HG02981 (cell line): ENCODE results near the gene PLEKHH1.

Experiments used
- ATAC-seq: cut with Tn5 transposase; IDR thresholded peaks from one replicate; pipeline ENCODE4 v1.9.1; 2021; ENCODE audit warnings: mild to moderate bottlenecking, moderate library complexity; ENCODE audit not compliant: unreplicated experiment

PLEKHH1 gene

GRCh38 chr14:67510121-67510520 lies 23.0 kb upstream of the PLEKHH1 start:
- ATAC-seq, result no peak

GRCh38 chr14:67510836-67511235 lies 22.3 kb upstream of the PLEKHH1 start:
- ATAC-seq, result no peak

GRCh38 chr14:67512463-67513310 lies 20.4 kb upstream of the PLEKHH1 start:
- ATAC-seq, result no peak

DNA sequence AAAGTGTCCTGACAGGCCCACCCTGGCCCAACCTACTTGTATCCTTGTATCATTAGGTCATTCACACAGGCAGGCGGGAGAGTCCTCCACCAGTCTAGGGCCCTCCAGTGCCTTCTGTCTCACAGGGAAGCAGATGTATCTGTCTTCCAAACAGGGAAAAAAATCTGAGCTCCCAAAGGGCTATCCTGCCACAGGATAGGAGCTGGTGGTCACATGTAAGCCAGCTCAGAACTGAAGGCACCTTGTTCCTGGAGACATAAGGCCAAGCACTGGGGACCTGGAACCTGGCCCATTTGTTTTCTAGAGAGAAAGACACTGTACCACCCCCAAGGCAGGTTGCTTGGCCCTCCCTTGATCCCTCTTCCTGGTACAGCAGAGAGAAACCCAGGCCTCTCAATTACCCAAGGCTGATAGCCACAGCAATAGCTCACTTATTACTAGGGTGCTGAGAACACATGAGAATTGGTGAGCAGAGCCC lies 19.4 kb upstream of the PLEKHH1 start:
- ATAC-seq, result no peak

DNA sequence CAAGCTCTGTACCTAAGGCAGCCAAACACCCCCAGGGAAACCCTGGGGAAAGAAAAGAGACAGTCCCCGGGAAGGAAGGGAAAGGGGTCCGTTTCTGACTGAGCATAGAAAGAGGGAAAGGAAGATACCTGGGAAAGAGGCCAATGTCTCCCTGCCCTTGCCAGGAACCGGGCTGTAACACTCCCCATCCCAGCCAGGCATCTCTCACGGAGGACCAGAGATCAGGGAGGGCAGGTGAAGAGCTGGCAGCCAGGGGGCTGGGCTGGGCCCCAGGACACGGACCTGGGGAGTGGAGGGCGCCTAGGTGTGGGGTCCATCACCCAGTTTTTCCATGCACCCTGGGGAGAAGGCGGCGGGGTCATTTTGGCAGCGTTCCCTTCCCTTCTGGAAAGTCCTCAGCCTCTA lies 18.9 kb upstream of the PLEKHH1 start:
- ATAC-seq, result no peak

DNA sequence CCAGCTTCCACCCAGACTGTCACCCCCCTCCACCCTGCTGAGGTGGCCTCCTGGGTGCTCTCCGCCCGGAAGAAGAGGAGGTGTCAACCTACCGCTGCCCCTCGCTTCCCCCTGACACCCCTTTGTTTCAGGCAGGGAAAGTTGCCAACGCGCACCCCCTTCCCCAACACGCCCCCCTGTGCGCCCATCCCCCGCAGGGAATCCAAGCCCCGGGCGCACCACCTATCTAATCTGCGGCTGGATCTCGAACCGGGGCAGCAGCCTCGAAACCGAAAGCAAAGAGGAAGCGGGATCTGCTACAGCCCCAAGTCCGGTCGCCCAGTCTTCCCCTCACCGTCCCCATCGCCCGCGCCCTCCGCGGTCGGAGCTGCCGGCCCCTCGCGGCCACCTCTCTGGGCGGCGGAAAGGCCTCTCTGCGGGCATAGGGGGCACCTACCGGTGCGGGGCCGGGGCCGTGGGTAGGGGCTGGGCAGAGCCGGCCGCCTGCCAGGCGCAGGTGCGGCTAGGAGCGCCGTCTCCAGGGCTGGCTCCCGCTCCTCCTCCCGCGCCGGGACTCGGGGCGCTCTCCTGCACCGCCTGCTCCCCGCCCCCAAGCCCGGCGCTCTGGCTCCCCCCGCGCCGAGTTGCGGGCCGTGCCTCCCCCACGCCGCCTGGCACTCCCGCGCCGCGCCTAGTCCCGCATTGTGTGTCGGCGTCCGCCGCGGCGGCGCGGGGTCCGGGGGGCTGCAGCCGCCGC lies 18.3 kb upstream of the PLEKHH1 start:
- peak; percentile 39 for ATAC-seq

GRCh38 chr14:67515386-67516079 lies 17.6 kb upstream of the PLEKHH1 start:
- peak; percentile 38 for ATAC-seq

DNA sequence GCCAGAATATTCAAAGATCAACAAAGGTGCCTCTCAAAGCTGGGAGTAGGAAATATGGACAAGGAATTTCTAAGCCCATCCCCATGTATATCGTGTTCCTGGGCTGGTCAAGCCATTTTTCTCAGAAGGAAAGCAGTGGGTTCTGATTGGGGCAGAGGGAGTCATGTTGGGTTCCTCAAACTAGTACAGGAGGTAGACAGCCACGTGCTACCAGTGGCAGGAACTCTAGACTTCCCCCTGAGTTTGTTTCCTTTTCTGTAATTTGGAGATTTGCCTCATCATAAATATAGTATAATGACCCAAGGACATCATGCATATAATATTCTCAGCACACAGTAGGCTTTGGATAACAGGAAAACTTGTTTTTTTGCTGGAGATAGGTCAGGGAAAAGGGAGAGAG lies 16.4 kb upstream of the PLEKHH1 start:
- no peak for ATAC-seq

DNA sequence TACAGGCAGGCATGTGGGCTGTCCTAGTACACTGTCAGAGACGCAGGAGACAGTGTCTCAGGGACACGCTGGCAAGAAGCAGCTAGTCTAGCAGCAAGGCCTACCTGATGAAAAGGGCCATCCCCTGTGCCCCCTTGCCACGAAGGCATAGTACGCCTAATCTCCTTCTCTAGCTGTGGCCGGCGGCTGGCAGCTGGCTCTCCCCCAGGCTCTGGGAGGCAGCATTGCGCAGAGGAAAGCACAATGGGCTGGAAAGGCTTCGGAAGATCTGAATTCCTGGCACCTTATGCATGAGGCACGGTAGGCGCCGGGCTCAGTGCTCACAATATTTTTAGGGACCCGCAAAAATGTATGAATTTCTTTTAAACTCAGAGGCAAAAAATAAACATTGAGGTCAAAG lies 16.0 kb upstream of the PLEKHH1 start:
- no peak for ATAC-seq

DNA sequence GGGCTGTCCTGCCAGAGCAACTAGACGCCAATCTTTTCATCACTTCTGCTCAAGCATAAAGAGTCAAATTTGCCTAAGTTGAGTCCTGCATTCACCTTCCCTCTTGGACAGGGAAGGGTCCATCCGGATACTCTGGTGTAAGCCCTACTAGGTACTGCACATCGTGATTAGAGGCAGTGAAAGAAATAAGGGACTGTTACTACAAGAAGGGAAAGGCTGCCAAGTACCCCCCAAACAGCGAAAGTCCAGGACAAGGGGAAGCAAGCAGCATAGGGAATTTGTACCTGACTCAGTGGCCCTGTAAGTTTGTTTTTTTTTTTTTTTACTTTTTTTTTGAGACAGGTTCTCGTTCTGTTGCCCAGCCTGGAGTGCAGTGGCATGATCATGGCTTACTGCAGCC lies 13.7 kb upstream of the PLEKHH1 start:
- no peak for ATAC-seq

- no peak for ATAC-seq
Measured at GRCh38 chr14:67520482-67520881, 12.6 kb upstream of the PLEKHH1 start.

- no peak for ATAC-seq
Measured at GRCh38 chr14:67522270-67522669, 10.8 kb upstream of the PLEKHH1 start.

GRCh38 chr14:67523764-67524633 lies 9.1 kb upstream of the PLEKHH1 start:
- ATAC-seq, result no peak

DNA sequence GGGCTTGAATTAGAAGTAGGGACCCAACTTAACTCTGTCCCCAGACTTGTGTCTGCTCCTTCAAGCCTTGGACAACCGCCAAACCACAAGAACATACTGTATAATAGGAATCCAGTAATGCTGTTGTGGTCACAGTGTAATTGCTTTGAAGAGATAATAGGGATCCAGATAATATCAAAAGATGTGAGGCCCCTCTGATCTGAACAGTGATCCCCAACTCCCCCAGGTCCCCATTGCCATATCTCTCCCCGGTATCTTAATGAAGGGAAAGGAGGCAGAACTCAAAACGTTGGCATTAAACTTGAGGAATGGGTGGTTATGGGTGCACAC lies 8.5 kb upstream of the PLEKHH1 start:
- no peak for ATAC-seq

GRCh38 chr14:67525389-67525788 lies 7.7 kb upstream of the PLEKHH1 start:
- no peak for ATAC-seq

DNA sequence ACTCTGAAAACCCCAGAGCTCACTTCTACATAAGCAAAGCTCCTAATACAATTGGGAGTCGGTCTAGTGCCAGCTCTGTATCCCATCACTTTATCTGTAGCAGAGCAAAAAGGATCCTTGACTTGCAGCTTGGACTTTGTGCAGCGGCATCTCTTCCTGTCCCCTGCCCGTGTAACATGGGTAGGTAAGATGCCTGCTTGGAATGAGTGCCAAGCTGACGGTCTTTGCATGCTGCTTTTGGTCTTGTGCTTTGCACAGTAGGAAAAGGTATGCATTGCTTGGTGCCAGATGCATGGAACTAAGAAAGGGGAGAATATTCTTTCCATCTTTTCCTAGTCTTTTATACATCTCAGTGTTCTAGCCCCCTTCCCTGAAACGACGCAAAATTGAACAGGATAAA lies 6.9 kb upstream of the PLEKHH1 start:
- ATAC-seq, result no peak

- no peak for ATAC-seq
Measured at GRCh38 chr14:67526676-67527459, 6.2 kb upstream of the PLEKHH1 start.

GRCh38 chr14:67527756-67528155 lies 5.3 kb upstream of the PLEKHH1 start:
- no peak for ATAC-seq

DNA sequence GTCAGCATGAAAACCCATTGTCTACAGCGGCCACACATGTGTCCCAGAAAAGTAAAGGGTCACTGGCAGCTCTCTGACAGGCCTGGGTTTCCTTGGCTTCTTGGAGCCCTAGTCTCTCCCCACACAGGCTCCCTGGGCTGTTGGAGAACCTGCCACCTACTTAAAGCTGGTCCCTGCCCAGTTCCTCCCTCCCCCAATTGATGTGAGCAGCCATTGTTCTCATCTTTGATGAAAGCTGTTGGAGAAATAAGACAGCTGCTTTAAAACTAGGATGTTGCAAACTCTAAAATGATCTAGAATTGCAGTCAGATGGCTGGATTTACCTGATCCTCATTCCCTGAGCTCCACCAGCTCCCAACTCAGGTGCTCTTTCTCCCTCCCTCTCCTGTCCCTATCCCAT lies 4.8 kb upstream of the PLEKHH1 start:
- no peak for ATAC-seq
